Transverse colon (tissue), 4 donors: Measurements from ENCODE around the gene PTBP3. TPM values are rescaled to one million over a fixed set of nuclear protein-coding genes. Genes with fewer than 3 reads are reported as not detected.

ENCODE experiments used
- DNase-seq: peaks from one replicate; pipeline ENCODE4 v3.0.0-alpha.2; 2019
- H3K27ac ChIP-seq, 4 donors: fragments of 200-600 bp; sonication (generic); 2 replicates each; pipeline ENCODE4 v1.5.1; 2016 to 2018; ENCODE audit warnings: inconsistent platforms in 4 of 4
- H3K27me3 ChIP-seq: fragments of 200-600 bp; sonication (generic); 2 replicates; pipeline ENCODE4 v1.5.1; 2017; ENCODE audit warnings: inconsistent platforms
- H3K36me3 ChIP-seq, 4 donors: fragments of 200-600 bp; sonication (generic); 2 replicates each; pipeline ENCODE4 v1.5.1; 2017 to 2019; ENCODE audit warnings: inconsistent platforms in 4 of 4
- H3K4me1 ChIP-seq, 4 donors: fragments of 200-600 bp; sonication (generic); 2 replicates each; pipeline ENCODE4 v1.5.1; 2017 to 2020; ENCODE audit warnings: inconsistent platforms in 4 of 4
- H3K4me3 ChIP-seq, 4 donors: fragments of 200-600 bp; sonication (generic); 1 replicate in 1 of 4; 2 replicates in 3 of 4; pipeline versions ENCODE4 v1.5.1 to v1.6.1; 2017 to 2019; ENCODE audit warnings: inconsistent platforms in 4 of 4
- H3K9me3 ChIP-seq, 2 donors: fragments of 200-600 bp; sonication (generic); 2 replicates each; pipeline ENCODE4 v1.5.1; 2017 to 2019; ENCODE audit warnings: inconsistent platforms in 2 of 2
- EP300 ChIP-seq: sonication (generic); formaldehyde crosslinking; IDR thresholded peaks from one replicate; pipeline ENCODE4 v1.6.1; 2017; ENCODE audit warnings: antibody characterized with exemption, low read depth
- POLR2A ChIP-seq: fragments of 450-650 bp; IDR thresholded peaks from one replicate; pipeline ENCODE4 v1.6.1; 2016; ENCODE audit warnings: antibody characterized with exemption, mild to moderate bottlenecking, moderate library complexity
- POLR2AphosphoS5 ChIP-seq, 3 donors: sonication (generic); formaldehyde crosslinking; IDR thresholded peaks; one replicate each; pipeline ENCODE4 v1.6.1; 2016; ENCODE audit warnings: antibody characterized with exemption in 3 of 3
- WGBS, 2 donors: methylation state at CpG; one replicate each; pipeline ENCODE4 v1.1.5; 2018; ENCODE audit warnings: low coverage in 1 of 2; 5-methylcytosine and 5-hydroxymethylcytosine counted together
- in situ Hi-C, 4 donors: fragments of 200-750 bp; cut with MboI; loops; one replicate each; pipeline versions ENCODE4 v1.15.0 to v1.15.1; 2017; ENCODE audit warnings: low sequenced_read_pairs in 3 of 4, low pct_ligation_motif_present in 1 of 4, low pct_unique_long_range_greater_than_20kb in 1 of 4
- intact Hi-C: fragments of 100-400 bp; cut with DNase I; formaldehyde crosslinking; loops from one replicate; pipeline ENCODE4 v1.15.1; 2023; ENCODE audit warnings: low total_unique reads
- total RNA-seq, 4 donors: library from RNA; depleted of rRNA; stranded (reverse); fragments of >200 nt; gene quantifications; one replicate each; pipeline ENCODE4 v1.1.0, GENCODE V29; 2016
- TF ChIP-seq, protein P1 (sequence below), 5 experiments: fragments of 200-600 bp in 3 of 5; fragments of 450-650 bp in 2 of 5; sonication (generic) in 3 of 5; IDR thresholded peaks; 1 replicate in 2 of 5; 2 replicates in 3 of 5; pipeline ENCODE4 v1.5.1; 2016 to 2017; ENCODE audit warnings: antibody characterized with exemption in 5 of 5, inconsistent platforms in 3 of 5, mild to moderate bottlenecking in 2 of 5, moderate library complexity in 1 of 5

Gene PTBP3
- total RNA-seq, 4 donors from 2014 or later, result 25.3 to 96.9 (median 54.7) TPM

DNA sequence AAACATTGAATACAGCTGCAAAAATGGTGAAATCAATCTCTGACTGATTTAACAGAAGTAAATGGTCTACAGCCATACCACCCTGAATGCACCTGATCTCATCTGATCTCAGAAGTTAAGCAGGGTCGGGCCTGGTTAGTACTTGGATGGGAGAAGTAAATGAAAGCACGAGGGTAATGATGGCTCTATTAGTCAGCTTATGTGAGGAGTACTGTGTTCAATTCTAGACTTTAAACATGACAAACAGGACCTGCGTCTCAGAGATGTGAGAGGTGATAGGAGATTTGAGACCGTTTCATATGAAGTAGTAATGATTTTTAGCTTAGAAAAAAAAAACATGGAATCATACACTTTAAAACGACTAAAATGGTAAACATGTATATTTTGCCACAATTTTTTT is 81.2 kb downstream of the PTBP3 start:
- H3K4me3 ChIP-seq, result no peak overlapping the region
- H3K27me3 ChIP-seq, result no peaks in the 10 kb centered on the region
- WGBS, 2 donors, result 80 to 88% methylated on average over 3 to 5 of the region's 5 CpGs
- no peaks in the 10 kb centered on the region for H3K36me3 ChIP-seq
- DNase-seq, result no peak
- in situ Hi-C loops (no loop called here), intact Hi-C loops (no loop called here)
- TF ChIP-seq, protein P1, sequence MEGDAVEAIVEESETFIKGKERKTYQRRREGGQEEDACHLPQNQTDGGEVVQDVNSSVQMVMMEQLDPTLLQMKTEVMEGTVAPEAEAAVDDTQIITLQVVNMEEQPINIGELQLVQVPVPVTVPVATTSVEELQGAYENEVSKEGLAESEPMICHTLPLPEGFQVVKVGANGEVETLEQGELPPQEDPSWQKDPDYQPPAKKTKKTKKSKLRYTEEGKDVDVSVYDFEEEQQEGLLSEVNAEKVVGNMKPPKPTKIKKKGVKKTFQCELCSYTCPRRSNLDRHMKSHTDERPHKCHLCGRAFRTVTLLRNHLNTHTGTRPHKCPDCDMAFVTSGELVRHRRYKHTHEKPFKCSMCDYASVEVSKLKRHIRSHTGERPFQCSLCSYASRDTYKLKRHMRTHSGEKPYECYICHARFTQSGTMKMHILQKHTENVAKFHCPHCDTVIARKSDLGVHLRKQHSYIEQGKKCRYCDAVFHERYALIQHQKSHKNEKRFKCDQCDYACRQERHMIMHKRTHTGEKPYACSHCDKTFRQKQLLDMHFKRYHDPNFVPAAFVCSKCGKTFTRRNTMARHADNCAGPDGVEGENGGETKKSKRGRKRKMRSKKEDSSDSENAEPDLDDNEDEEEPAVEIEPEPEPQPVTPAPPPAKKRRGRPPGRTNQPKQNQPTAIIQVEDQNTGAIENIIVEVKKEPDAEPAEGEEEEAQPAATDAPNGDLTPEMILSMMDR (IDR thresholded peaks at IDR 0.05), result no peak
- no peak for TF ChIP-seq EP300
- no peak for TF ChIP-seq POLR2AphosphoS5 (IDR thresholded peaks at IDR 0.05)
- no peak for TF ChIP-seq POLR2A
- no peaks in the 10 kb centered on the region for H3K9me3 ChIP-seq
- no peak overlapping the region for H3K27ac ChIP-seq
- H3K4me1 ChIP-seq, result peaks cover 0 to 11% (median 3%) of the 10 kb centered on the region in 4 donors

DNA sequence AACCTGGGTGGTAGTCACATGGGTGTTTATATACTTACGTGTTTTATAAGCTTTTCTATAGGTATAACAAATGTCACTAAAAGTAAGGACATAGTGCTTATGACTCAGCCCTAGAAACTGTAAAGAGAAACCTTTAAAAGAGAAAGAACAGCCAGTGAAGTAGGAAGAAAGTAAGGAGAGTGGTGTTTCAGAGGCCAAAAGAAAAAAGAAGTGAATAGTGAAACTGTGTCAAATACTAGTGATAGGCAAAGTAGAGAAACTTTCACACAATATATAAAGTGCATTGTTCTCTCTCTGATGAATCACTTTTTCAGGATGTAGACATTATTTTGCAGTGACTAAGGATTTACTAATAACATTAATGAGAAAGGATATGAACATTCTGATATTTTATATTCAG is 84.1 kb downstream of the PTBP3 start:
- H3K4me3 ChIP-seq, result no peak overlapping the region
- no peaks in the 10 kb centered on the region for H3K27me3 ChIP-seq
- H3K27ac ChIP-seq, result peak overlapping the region in 1 of 4 donors; percentile 7
- WGBS, 2 donors, result 64 to 72% methylated on average over 1 of the region's 1 CpG
- DNase-seq, result no peak
- H3K36me3 ChIP-seq, result peaks cover 0 to 8% (median 0%) of the 10 kb centered on the region in 4 donors
- peaks cover 0 to 11% (median 3%) of the 10 kb centered on the region in 4 donors for H3K4me1 ChIP-seq
- H3K9me3 ChIP-seq, result no peaks in the 10 kb centered on the region
- TF ChIP-seq EP300 (no peak), POLR2AphosphoS5 (IDR thresholded peaks at IDR 0.05) (no peak), POLR2A (no peak)
- TF ChIP-seq, protein P1 (IDR thresholded peaks at IDR 0.05), result no peak
- intact Hi-C loops (no loop called here), in situ Hi-C loops (no loop called here)

DNA sequence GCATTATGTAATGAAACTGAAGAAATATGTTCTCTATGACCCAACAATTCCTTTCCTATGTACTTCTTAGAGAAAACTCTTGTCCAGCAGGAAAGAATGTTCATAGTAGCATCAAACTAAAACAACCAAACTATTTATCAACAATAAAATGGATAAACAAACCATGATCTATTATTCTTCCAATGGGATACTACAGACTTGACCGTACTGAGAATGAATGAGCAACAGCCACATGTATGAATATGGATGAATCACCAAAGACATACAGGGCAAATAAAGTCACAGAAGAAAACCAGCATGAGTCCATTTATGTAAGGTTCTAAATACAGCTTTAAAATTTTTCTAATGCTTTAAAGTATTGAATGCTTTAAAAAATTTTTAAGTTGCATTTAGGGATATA is 84.7 kb downstream of the PTBP3 start:
- intact Hi-C loops, result no loop called here
- in situ Hi-C loops, result no loop called here
- Histone ChIP-seq H3K36me3 (peaks cover 0 to 8% (median 0%) of the 10 kb centered on the region in 4 donors), H3K27me3 (no peaks in the 10 kb centered on the region), H3K27ac (no peak overlapping the region), H3K4me3 (no peak overlapping the region), H3K4me1 (peaks cover 0 to 11% (median 3%) of the 10 kb centered on the region in 4 donors), H3K9me3 (no peaks in the 10 kb centered on the region)
- WGBS, 2 donors, result 56 to 90% methylated on average over 1 of the region's 1 CpG
- TF ChIP-seq EP300 (no peak), POLR2AphosphoS5 (IDR thresholded peaks at IDR 0.05) (no peak), POLR2A (no peak)
- TF ChIP-seq, protein P1 (IDR thresholded peaks at IDR 0.05), result no peak
- DNase-seq, result no peak

DNA sequence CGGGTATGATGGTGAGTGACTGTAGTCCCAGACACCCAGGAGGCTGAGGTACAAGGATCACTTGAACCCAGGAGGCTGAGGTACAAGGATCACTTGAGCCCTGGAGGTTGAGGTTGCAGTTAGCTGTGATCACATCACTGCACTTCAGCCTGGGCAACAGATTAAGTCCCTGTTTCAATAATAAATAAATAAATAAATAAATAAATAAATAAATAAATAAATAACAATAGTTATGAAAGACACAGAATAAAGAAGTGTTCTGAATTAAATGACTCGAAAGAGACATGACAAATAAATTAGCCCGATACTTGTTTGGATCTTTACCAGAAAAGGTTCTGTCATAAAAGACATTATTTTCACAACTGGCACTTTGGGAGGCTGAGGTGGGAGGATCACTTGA is 86.3 kb downstream of the PTBP3 start:
- intact Hi-C loops, result no loop called here

More for the DNA sequence above, 86.3 kb downstream of the PTBP3 start:
- TF ChIP-seq POLR2AphosphoS5 (IDR thresholded peaks at IDR 0.05), result no peak
- TF ChIP-seq, protein P1 (IDR thresholded peaks at IDR 0.05), result no peak
- TF ChIP-seq POLR2A, result no peak
- no peak for TF ChIP-seq EP300
- Histone ChIP-seq H3K4me3 (no peak overlapping the region), H3K27ac (no peak overlapping the region), H3K9me3 (no peaks in the 10 kb centered on the region), H3K36me3 (peaks cover 0 to 8% (median 0%) of the 10 kb centered on the region in 4 donors), H3K27me3 (no peaks in the 10 kb centered on the region), H3K4me1 (peaks cover 0 to 11% (median 4%) of the 10 kb centered on the region in 4 donors)
- WGBS, 2 donors, result 90 to 100% methylated on average over 3 of the region's 3 CpGs
- DNase-seq, result no peak
- in situ Hi-C loops, result no loop called here
